Smooth muscle cell (in vitro differentiated cells): ENCODE results near the gene GRK4. TPM values are rescaled to one million over a fixed set of nuclear protein-coding genes. Genes with fewer than 3 reads are reported as not detected.

Experiments used
- DNase-seq: peaks from one replicate; lab custom pipeline; 2025; ENCODE audit not compliant: unreplicated experiment; lab: John Stamatoyannopoulos, UW
- H2AFZ ChIP-seq: fragments of 200-600 bp; sonication (generic); 2 replicates; pipeline ENCODE4 v1.6.0; 2016; ENCODE audit warnings: antibody characterized with exemption, low read depth, mild to moderate bottlenecking
- H3F3A ChIP-seq: fragments of 200-600 bp; sonication (generic); 2 replicates; pipeline ENCODE4 v1.6.0; 2017; ENCODE audit warnings: antibody characterized with exemption, low read depth
- H3K27ac ChIP-seq: fragments of 200-600 bp; sonication (generic); 2 replicates; pipeline ENCODE4 v1.5.1; 2016; ENCODE audit warnings: low read depth, mild to moderate bottlenecking
- H3K27me3 ChIP-seq: fragments of 200-600 bp; sonication (generic); 2 replicates; pipeline ENCODE4 v1.6.1; 2016; ENCODE audit warnings: low read depth, mild to moderate bottlenecking
- H3K36me3 ChIP-seq: fragments of 200-600 bp; sonication (generic); 2 replicates; pipeline ENCODE4 v1.5.1; 2016; ENCODE audit warnings: low read depth
- H3K4me1 ChIP-seq: fragments of 200-600 bp; sonication (generic); 2 replicates; pipeline ENCODE4 v1.5.1; 2016; ENCODE audit warnings: low read depth
- H3K4me2 ChIP-seq: fragments of 200-600 bp; sonication (generic); 2 replicates; pipeline ENCODE4 v1.6.0; 2016; ENCODE audit warnings: mild to moderate bottlenecking
- H3K4me3 ChIP-seq: fragments of 200-600 bp; sonication (generic); 2 replicates; pipeline ENCODE4 v1.5.1; 2016; ENCODE audit warnings: mild to moderate bottlenecking
- H3K79me2 ChIP-seq: fragments of 200-600 bp; sonication (generic); 2 replicates; pipeline ENCODE4 v1.6.0; 2016; ENCODE audit warnings: low read depth, mild to moderate bottlenecking
- H3K9ac ChIP-seq: fragments of 200-600 bp; sonication (generic); 2 replicates; pipeline ENCODE4 v1.6.0; 2016; ENCODE audit warnings: low read depth
- H3K9me3 ChIP-seq: fragments of 200-600 bp; sonication (generic); replicated peaks from 2 replicates; pipeline ENCODE4 v1.5.1; 2016; ENCODE audit warnings: low read depth
- H4K20me1 ChIP-seq: fragments of 200-600 bp; sonication (generic); 2 replicates; pipeline ENCODE4 v1.6.0; 2016; ENCODE audit warnings: low read depth
- WGBS: methylation state at CpG from one replicate; pipeline ENCODE4 v1.1.7; 2016; ENCODE audit warnings: low lambda C conversion rate; 5-methylcytosine and 5-hydroxymethylcytosine counted together
- polyA plus RNA-seq: library from polyadenylated mRNA; unstranded; fragments of >200 nt; fragmentation: Nextera tagmentation; extraction: Ambion mirVana; gene quantifications from 2 replicates; pipeline ENCODE4 v1.2.1, GENCODE V29; 2016
- total RNA-seq: library from RNA; depleted of rRNA; stranded (reverse); fragments of >200 nt; gene quantifications from 2 replicates; pipeline ENCODE4 v1.2.3, GENCODE V29; 2014
- TF ChIP-seq, protein P1 (sequence below): fragments of 200-600 bp; sonication (generic); IDR thresholded peaks from 2 replicates; pipeline ENCODE4 v1.5.1; 2017; ENCODE audit warnings: borderline replicate concordance, mild to moderate bottlenecking, antibody characterized with exemption; ENCODE audit not compliant: insufficient read depth, poor library complexity, severe bottlenecking

Gene GRK4
- total and polyA plus RNA-seq, 2 experiments from 2014 or later = 5.2 to 6.9 TPM

DNA sequence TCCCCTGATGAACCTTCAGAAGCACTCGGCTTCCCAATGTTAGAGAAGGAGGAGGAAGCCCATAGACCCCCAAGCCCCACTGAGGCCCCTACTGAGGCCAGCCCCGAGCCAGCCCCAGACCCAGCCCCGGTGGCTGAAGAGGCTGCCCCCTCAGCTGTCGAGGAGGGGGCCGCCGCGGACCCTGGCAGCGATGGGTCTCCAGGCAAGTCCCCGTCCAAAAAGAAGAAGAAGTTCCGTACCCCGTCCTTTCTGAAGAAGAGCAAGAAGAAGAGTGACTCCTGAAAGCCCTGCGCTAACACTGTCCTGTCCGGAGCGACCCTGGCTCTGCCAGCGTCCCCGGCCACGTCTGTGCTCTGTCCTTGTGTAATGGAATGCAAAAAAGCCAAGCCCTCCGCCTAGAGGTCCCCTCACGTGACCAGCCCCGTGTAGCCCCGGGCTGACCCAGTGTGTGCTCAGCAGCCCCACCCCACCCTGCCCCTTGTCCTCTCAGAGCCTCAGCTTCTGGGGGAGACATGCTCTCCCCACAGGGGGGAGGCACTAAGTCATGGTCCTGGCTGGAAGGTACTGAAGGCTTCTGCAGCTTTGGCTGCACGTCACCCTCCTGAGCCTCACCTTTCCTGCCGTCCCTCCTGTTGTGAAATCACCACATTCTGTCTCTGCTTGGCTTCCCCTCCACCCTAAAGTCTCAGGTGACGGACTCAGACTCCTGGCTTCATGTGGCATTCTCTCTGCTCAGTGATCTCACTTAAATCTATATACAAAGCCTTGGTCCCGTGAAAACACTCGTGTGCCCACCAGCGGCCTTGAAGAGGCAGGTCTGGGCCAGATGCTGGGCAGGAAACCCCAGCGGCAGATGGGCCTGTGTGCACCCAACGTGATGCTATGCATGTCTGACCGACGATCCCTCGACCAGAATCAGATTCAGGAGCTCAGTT lies 34.9 kb upstream of the GRK4 start:
- H3K36me3 ChIP-seq = no peaks in the 10 kb centered on the region
- 94% methylated on average over 31 of the region's 32 CpGs for WGBS
- H3K79me2 ChIP-seq = no peaks in the 10 kb centered on the region

DNA sequence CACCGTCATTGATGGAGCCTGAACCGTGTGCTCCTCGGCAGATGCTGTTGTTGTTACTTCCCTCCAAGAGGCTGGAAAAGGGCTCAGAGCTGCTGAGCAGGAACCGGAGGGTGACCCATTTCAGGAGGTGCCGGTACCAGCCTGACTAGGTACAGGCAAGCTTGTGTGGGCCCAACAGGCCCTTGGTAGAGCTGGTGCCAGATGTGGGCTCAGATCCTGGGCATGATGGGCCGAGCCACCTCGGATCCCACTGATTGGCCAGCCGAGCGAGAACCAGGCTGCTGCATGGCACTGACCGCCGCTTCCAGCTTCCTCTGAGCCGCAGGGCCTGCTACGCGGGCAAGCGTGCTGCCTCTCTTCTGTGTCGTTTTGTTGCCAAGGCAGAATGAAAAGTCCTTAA lies 33.9 kb upstream of the GRK4 start:
- Histone ChIP-seq H4K20me1 (peaks cover 15% of the 10 kb centered on the region), H3K4me3 (no peak overlapping the region), H3F3A (peaks cover 12% of the 10 kb centered on the region), H3K4me1 (peaks cover 7% of the 10 kb centered on the region), H3K9me3 (no peaks in the 10 kb centered on the region), H3K9ac (no peak overlapping the region), H2AFZ (no peak overlapping the region), H3K4me2 (no peak overlapping the region), H3K27me3 (no peaks in the 10 kb centered on the region), H3K79me2 (no peaks in the 10 kb centered on the region), H3K36me3 (no peaks in the 10 kb centered on the region), H3K27ac (no peak overlapping the region)
- WGBS = 95% methylated on average over 16 of the region's 16 CpGs
- TF ChIP-seq, protein P1, sequence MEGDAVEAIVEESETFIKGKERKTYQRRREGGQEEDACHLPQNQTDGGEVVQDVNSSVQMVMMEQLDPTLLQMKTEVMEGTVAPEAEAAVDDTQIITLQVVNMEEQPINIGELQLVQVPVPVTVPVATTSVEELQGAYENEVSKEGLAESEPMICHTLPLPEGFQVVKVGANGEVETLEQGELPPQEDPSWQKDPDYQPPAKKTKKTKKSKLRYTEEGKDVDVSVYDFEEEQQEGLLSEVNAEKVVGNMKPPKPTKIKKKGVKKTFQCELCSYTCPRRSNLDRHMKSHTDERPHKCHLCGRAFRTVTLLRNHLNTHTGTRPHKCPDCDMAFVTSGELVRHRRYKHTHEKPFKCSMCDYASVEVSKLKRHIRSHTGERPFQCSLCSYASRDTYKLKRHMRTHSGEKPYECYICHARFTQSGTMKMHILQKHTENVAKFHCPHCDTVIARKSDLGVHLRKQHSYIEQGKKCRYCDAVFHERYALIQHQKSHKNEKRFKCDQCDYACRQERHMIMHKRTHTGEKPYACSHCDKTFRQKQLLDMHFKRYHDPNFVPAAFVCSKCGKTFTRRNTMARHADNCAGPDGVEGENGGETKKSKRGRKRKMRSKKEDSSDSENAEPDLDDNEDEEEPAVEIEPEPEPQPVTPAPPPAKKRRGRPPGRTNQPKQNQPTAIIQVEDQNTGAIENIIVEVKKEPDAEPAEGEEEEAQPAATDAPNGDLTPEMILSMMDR = no peak
- no peak for DNase-seq

More for the DNA sequence above, 34.9 kb upstream of the GRK4 start:
- Histone ChIP-seq H3K9ac (no peak overlapping the region), H3K27ac (no peak overlapping the region), H3F3A (peaks cover 12% of the 10 kb centered on the region), H2AFZ (no peak overlapping the region), H3K4me3 (no peak overlapping the region), H3K4me1 (peaks cover 4% of the 10 kb centered on the region), H4K20me1 (peaks cover 17% of the 10 kb centered on the region), H3K9me3 (no peaks in the 10 kb centered on the region), H3K27me3 (no peaks in the 10 kb centered on the region), H3K4me2 (no peak overlapping the region)
- DNase-seq = no peak
- TF ChIP-seq, protein P1 = no peak

DNA sequence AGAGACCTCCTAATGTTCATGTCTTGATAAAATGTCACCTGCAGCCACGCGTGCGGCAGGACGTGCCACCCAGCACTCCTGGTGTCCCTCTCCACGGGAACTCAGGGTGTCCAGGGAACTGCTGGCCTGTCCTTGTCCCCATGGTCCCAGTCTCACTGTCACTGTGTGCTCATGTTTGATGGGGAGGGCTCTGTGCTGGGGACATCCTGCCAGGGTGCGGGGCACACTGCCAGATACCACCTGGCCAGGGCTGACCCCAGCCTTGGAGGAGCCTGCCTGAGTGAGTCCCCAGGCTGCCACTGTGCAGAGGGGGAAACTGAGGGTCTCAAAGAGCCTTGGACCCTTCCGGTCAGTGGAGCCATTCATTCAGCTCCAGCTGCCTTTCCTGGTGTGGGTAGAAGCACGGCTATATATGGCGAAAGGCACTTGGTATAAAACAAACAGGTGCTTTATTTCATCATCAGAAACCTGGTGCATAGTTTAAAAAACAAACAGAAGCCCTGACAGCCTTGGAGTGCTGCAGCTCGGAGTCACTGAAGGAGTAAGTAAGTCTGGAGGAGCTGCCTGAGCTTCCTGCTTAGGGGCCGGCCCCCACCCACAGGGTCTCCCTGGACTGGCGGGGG lies 33.1 kb upstream of the GRK4 start:
- no peaks in the 10 kb centered on the region for H3K27me3 ChIP-seq
- peaks cover 12% of the 10 kb centered on the region for H3F3A ChIP-seq
- H3K27ac ChIP-seq = no peak overlapping the region
- no peak overlapping the region for H3K4me3 ChIP-seq
- peaks cover 4% of the 10 kb centered on the region for H3K79me2 ChIP-seq
- no peak overlapping the region for H3K4me2 ChIP-seq
- H3K4me1 ChIP-seq = peaks cover 8% of the 10 kb centered on the region
- H3K36me3 ChIP-seq = no peaks in the 10 kb centered on the region
- no peaks in the 10 kb centered on the region for H3K9me3 ChIP-seq
- peaks cover 9% of the 10 kb centered on the region for H4K20me1 ChIP-seq
- DNase-seq = no peak
- H2AFZ ChIP-seq = no peak overlapping the region
- TF ChIP-seq, protein P1 = no peak
- 97% methylated on average over 11 of the region's 12 CpGs for WGBS
- H3K9ac ChIP-seq = no peak overlapping the region
